ENCODE data around the gene KRT6C. TPM values are rescaled to one million over a fixed set of nuclear protein-coding genes. Genes with fewer than 3 reads are reported as not detected.

KRT6C gene
- total RNA-seq, 1 experiment from 2014 or later = not detected

DNA sequence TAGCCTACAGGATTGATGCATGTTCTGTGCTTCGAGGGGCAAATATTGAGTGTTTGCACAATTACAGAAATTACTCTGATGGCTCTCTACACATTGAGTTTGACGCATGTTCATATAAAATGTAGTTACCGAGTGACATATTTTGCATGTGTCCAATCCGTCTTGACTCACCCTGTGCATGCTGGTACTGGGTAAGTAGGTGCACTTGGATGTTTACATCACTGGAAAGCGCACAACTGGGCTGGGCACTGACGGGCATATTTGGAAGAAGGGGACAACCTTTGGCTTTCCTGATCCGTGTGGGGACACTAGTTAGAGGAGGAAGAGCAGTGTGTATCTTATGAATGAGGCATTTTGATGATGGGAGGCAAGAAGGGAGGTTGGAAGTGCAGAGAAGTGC lies 24.4 kb upstream of the KRT6C start:
- CTCF ChIA-PET = no interaction called here
- no TSS peak for BruUV-seq (replicated peaks)
- peaks cover 58% of the 10 kb centered on the region for H3K27me3 Mint-ChIP-seq (ENCODE audit: unreplicated experiment)
- TF ChIP-seq, protein P1, sequence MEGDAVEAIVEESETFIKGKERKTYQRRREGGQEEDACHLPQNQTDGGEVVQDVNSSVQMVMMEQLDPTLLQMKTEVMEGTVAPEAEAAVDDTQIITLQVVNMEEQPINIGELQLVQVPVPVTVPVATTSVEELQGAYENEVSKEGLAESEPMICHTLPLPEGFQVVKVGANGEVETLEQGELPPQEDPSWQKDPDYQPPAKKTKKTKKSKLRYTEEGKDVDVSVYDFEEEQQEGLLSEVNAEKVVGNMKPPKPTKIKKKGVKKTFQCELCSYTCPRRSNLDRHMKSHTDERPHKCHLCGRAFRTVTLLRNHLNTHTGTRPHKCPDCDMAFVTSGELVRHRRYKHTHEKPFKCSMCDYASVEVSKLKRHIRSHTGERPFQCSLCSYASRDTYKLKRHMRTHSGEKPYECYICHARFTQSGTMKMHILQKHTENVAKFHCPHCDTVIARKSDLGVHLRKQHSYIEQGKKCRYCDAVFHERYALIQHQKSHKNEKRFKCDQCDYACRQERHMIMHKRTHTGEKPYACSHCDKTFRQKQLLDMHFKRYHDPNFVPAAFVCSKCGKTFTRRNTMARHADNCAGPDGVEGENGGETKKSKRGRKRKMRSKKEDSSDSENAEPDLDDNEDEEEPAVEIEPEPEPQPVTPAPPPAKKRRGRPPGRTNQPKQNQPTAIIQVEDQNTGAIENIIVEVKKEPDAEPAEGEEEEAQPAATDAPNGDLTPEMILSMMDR (IDR thresholded peaks at IDR 0.05; ENCODE audit: unreplicated experiment) = no peak
- H3K36me3 Mint-ChIP-seq (ENCODE audit: insufficient read depth, unreplicated experiment) = no peaks in the 10 kb centered on the region
- intact Hi-C loops (cut with micrococcal nuclease; ENCODE audit: unreplicated experiment) = no loop called here
- H3K4me3 Mint-ChIP-seq (ENCODE audit: low read depth, unreplicated experiment) = no peak overlapping the region
- H3K9me3 Mint-ChIP-seq (ENCODE audit: low read depth, unreplicated experiment) = no peaks in the 10 kb centered on the region
- no peak for DNase-seq
- peaks cover 9% of the 10 kb centered on the region for H3K4me1 Mint-ChIP-seq (ENCODE audit: low read depth, unreplicated experiment)
- H3K27ac Mint-ChIP-seq (ENCODE audit: unreplicated experiment) = no peak overlapping the region

DNA sequence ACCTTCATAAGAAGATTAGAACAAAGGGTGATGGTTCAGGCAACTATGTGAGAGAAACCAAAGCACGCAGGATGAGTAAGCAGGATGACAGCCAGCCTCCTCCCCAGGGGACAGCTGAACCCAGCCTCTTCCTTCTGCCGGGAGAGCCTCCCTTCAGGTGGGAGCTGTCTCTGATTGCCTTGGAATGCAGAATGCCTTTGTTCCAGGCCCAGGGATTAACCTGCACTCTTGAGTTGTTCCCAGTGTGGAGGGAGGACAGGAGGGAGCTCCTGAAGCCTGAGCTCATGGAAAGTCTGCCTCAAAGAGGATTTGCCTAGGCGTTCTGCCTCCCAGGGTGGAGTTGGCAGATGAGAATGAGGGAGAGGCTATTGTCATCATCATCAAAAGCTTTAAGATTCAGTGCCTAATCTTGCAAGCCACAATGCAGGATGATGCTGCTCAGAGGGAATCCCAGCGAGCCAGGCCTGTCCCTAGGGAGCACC lies 23.0 kb upstream of the KRT6C start:
- no TSS peak for BruUV-seq (replicated peaks)
- Mint-ChIP-seq H3K4me1 (ENCODE audit: low read depth, unreplicated experiment) (peaks cover 9% of the 10 kb centered on the region), H3K9me3 (ENCODE audit: low read depth, unreplicated experiment) (no peaks in the 10 kb centered on the region), H3K36me3 (ENCODE audit: insufficient read depth, unreplicated experiment) (no peaks in the 10 kb centered on the region), H3K27me3 (ENCODE audit: unreplicated experiment) (peaks cover 71% of the 10 kb centered on the region), H3K27ac (ENCODE audit: unreplicated experiment) (no peak overlapping the region), H3K4me3 (ENCODE audit: low read depth, unreplicated experiment) (no peak overlapping the region)
- no peak for DNase-seq
- CTCF ChIA-PET = no interaction called here
- TF ChIP-seq, protein P1 (IDR thresholded peaks at IDR 0.05; ENCODE audit: unreplicated experiment) = no peak
- intact Hi-C loops (cut with micrococcal nuclease; ENCODE audit: unreplicated experiment) = no loop called here

DNA sequence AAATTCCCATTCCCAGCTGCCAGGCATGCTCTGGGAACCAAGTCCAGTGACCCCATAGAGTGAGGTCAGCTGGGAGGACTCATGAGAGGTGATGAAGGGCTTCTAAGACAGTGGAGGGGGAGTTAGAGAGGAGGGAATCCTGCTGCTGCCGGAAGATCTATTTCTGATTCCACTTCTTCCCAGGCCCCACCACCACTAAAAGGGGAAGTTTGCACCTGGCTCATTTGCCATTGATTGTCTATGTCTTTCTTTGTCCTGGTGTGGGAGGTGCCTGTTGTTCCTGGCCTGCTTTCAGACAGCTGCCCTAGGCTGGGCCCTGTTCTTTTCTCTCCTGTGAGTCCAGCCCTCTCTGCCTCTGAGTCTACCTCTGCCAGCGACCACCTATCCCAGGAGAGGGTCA lies 22.4 kb upstream of the KRT6C start:
- no TSS peak for BruUV-seq (replicated peaks)
- Mint-ChIP-seq H3K4me1 (ENCODE audit: low read depth, unreplicated experiment) (peaks cover 7% of the 10 kb centered on the region), H3K4me3 (ENCODE audit: low read depth, unreplicated experiment) (no peak overlapping the region), H3K36me3 (ENCODE audit: insufficient read depth, unreplicated experiment) (no peaks in the 10 kb centered on the region), H3K9me3 (ENCODE audit: low read depth, unreplicated experiment) (no peaks in the 10 kb centered on the region), H3K27ac (ENCODE audit: unreplicated experiment) (no peak overlapping the region), H3K27me3 (ENCODE audit: unreplicated experiment) (peaks cover 77% of the 10 kb centered on the region)
- CTCF ChIA-PET = no interaction called here
- TF ChIP-seq, protein P1 (IDR thresholded peaks at IDR 0.05; ENCODE audit: unreplicated experiment) = no peak
- intact Hi-C loops (cut with micrococcal nuclease; ENCODE audit: unreplicated experiment) = no loop called here
- no peak for DNase-seq

DNA sequence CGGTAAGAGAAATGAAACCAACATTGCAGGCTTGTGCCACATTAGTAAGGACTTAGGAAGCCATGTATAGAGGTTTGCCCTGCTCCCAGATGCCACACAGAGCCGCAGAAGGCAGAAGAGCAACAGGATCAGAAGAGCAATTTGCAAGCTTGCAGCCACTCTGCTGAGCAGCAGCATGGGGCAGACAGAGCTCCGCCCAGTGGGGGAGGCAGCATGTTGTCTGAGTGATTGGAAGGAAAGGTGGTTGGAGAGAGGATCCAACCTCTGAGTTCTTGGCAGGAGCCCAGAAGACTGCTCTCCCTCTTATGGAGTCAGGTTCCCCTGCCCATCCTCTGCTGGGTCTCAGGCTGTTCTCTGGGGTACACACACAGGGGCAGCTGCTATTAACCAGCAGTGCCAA lies 21.8 kb upstream of the KRT6C start:
- intact Hi-C loops (cut with micrococcal nuclease; ENCODE audit: unreplicated experiment) = no loop called here
- CTCF ChIA-PET = no interaction called here
- TF ChIP-seq, protein P1 (IDR thresholded peaks at IDR 0.05; ENCODE audit: unreplicated experiment) = no peak
- Mint-ChIP-seq H3K9me3 (ENCODE audit: low read depth, unreplicated experiment) (no peaks in the 10 kb centered on the region), H3K4me3 (ENCODE audit: low read depth, unreplicated experiment) (no peak overlapping the region), H3K4me1 (ENCODE audit: low read depth, unreplicated experiment) (peaks cover under 1% of the 10 kb centered on the region), H3K27me3 (ENCODE audit: unreplicated experiment) (peaks cover 84% of the 10 kb centered on the region), H3K27ac (ENCODE audit: unreplicated experiment) (no peak overlapping the region), H3K36me3 (ENCODE audit: insufficient read depth, unreplicated experiment) (no peaks in the 10 kb centered on the region)
- no peak for DNase-seq
- BruUV-seq (replicated peaks) = no TSS peak

Measured in Calu3 (cell line).